Adrenal gland (tissue), 5 donors: ENCODE results near the gene SUSD6.

ENCODE experiments used
- POLR2A ChIP-seq, 2 donors: fragments of 450-650 bp; IDR thresholded peaks; one replicate each; pipeline ENCODE4 v1.6.1; 2017; ENCODE audit warnings: antibody characterized with exemption in 2 of 2, mild to moderate bottlenecking in 2 of 2, moderate library complexity in 1 of 2
- TF ChIP-seq, protein P1 (sequence below), 6 experiments: fragments of 450-650 bp in 4 of 6; fragments of 200-600 bp in 2 of 6; sonication (generic) in 1 of 6; IDR thresholded peaks; 1 replicate in 5 of 6; 2 replicates in 1 of 6; pipeline versions ENCODE4 v1.5.1 to v1.8.0; 2016 to 2021; ENCODE audit warnings: antibody characterized with exemption in 6 of 6, mild to moderate bottlenecking in 2 of 6, moderate library complexity in 1 of 6
- donor health status: DM: no; HTN: no; CAD: no.

DNA sequence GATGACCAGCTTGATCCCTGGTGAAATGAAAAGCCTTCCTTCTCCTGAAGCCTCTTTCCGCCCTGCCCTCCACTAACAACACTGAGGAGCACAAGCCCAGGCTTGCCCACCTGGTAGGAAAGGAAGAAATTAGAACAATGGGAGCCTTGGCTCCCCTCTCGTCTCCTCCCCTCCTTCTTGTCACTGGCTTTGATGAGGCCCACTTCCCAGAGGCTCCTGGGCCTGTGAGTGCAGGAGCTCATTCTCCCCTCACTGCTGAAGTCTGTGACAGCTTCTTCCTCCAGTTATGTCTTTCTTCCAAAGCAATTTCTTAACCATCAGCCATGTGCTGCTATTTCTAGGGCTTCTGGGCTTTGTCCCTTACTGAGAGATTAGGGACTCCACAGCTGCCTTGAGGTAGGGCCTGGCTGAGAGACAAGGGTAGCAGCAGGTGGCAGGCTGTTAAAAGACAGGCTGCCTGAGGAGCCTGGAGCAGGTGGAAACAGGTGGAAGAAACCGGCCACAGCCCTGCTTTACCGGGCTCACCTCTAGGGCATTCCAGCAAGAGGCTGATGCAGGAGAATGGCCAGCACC, 101.9 kb downstream of the SUSD6 start:
- TF ChIP-seq, protein P1, sequence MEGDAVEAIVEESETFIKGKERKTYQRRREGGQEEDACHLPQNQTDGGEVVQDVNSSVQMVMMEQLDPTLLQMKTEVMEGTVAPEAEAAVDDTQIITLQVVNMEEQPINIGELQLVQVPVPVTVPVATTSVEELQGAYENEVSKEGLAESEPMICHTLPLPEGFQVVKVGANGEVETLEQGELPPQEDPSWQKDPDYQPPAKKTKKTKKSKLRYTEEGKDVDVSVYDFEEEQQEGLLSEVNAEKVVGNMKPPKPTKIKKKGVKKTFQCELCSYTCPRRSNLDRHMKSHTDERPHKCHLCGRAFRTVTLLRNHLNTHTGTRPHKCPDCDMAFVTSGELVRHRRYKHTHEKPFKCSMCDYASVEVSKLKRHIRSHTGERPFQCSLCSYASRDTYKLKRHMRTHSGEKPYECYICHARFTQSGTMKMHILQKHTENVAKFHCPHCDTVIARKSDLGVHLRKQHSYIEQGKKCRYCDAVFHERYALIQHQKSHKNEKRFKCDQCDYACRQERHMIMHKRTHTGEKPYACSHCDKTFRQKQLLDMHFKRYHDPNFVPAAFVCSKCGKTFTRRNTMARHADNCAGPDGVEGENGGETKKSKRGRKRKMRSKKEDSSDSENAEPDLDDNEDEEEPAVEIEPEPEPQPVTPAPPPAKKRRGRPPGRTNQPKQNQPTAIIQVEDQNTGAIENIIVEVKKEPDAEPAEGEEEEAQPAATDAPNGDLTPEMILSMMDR (IDR thresholded peaks at IDR 0.05) = no peak
- TF ChIP-seq POLR2A (IDR thresholded peaks at IDR 0.05) = no peak
